ENCODE results near the gene NSD2.

Gene NSD2

GRCh38 chr4:1945124-1945895 lies 74.1 kb downstream of the NSD2 start:
- DNase-seq (ENCODE audit: low spot score) = no peak

DNA sequence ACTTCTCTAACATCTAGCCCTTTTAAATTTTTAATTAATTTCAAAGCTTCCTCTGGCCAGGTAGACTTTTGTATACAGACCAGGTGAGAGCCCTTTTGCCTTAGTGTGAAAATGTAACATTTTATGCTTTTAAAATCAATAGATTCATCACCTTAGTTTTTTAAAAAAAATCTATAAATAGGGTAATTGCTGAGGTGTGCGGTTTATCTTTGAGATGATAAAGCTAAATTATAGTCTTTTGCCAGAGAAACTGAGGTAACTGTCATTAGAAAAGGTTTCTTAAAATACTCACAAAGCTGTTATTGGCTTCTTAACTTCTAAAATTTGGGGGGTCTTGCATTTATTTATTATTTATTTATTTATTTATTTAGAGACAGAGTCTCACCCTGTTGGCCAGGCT lies 74.7 kb downstream of the NSD2 start:
- no peak for DNase-seq (ENCODE audit: low spot score)

GRCh38 chr4:1948232-1948631 lies 77.0 kb downstream of the NSD2 start:
- no peak for DNase-seq (ENCODE audit: low spot score)

DNA sequence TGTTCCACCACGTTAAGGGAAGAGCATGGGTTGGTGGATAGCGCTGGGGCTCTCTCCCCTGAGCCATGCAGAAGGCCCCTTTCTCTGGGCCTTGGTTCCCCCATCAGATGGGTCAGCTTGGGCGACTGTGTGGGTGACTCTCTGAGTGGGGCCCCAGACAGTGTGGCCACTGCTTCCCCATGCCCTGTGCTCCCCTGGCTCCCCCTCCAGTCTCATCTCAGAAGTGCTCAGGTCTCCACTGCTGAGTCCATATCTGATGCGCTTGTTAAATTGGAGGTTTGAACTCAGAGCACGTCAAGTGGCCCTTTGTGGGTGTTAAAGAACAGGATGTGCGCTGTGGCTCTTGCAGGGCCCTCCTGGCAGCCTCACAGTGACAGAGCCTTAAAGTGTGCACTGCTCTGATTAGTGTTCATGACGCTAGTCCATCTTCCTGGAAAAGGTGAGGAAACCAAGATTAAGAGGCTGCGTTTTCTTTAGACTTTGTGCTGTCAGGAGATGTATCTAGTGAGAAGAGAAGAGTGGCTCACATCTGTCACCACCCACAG lies 77.8 kb downstream of the NSD2 start:
- DNase-seq (ENCODE audit: low spot score) = no peak

DNA sequence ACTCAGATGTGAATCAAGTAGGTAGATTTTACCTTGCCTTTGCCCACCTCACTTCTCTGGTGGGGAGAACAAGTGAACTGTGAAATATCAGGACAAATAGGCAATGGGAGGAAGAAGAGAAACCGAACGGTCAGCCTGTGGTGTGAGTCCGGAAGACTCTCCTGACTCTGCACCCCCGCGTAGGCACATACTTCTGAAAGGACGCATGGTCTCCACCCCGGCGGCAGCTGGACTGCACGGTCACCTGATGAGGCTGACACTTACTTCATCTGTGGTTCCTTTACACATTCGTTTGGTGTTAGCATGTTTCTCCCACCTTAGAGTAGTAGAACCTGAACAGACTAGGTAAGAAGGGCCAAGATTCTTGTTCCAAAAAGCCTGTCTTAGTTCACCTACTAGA lies 79.2 kb downstream of the NSD2 start:
- no peak for DNase-seq (ENCODE audit: low spot score)

- no peak for DNase-seq (ENCODE audit: low spot score)
Observed at GRCh38 chr4:1952058-1952700, 81.0 kb downstream of the NSD2 start.

DNA sequence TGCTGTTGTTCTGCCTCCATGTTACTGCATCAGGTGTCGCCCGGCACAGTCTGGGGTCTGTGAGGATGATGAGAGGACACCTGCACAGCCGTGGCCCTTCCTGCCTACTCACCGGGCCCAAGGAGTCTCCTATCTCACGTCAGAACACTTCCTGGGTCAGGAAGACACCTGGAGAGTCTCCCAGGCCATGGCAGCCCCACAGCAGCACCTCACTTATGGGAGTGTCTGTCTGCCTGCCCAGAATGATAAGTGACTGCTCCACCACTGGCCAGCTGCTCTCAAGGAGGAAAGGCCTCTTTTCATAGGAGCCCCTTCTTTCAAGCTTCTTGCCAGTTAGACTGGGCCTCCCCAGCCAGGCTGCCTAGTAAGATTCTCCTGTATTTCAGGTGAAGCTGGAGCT lies 81.5 kb downstream of the NSD2 start:
- no peak for DNase-seq (ENCODE audit: low spot score)

DNA sequence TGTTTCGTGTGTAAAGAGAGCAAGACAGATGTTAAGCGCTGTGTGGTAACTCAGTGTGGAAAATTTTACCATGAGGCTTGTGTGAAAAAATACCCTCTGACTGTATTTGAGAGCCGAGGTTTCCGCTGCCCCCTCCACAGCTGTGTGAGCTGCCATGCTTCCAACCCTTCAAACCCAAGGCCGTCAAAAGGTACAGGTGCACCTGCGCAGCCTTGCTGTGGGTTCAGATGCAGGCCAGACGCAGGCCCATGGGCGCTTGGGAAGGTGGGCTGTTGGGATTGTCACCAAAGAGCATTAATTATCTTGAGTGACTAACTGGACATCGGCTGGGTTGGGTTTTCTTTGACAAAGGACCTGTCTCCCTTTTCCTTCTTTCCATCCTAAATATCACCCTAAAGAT lies 82.1 kb downstream of the NSD2 start:
- no peak for DNase-seq (ENCODE audit: low spot score)

DNA sequence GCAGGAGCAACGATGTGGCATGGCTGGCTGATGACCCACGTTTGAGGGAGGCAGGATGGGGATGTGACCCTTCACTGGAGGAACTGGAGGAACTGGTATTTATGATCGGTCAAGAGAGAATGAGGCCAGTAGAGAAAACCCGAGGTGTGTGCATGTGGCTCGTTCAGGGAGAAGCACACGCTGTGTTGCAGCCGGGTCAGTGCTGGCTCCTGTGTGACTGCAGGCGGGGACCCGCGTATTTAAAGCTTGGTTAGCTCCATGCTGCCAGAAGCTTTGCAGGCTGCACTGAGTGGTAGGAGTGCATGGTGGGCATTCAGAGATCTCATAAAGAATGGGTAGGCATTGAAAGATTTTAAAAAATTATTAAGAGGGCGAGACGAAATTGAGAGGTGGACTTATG lies 85.4 kb downstream of the NSD2 start:
- DNase-seq (ENCODE audit: low spot score) = no peak

DNA sequence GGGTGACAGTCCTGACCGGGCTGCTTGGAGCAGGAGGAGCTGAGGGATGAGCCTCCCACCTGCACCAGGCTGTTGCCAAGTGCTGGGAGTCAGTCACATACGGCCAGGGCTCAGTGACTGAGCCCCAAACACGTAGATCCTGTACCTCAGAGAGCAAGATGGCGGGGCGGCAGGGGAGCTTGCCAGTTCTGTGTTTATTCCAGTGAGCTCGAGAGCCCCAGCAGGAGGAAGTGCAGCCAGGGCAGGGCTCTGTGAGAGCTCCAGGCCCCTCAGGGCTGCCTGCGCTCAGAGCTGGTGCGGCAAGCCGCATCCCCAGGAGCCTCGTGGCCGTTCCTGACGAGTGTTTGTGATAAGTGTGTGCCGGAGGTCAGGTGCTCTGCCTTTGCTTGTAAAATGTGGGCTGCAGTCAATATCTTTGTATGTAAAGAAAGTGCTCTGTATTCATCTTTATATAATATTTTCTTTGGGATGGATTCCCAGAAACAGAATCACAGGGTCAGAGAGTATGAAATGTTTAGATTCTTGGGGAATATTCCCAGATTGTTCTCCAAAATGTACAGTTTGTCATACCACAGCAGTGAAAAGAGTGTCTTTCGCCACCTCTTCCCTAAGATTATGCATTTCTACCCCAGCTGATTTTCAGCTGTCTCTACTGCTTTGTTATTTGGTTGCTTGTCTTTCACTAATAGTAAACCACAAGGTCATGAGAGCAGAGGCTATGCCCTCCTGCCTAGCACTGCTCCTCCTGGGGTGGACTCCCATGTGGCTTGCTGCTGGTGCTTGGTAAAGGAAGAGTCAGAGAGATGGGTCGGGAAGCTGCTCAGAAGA lies 87.3 kb downstream of the NSD2 start:
- DNase-seq (ENCODE audit: low spot score) = no peak

GRCh38 chr4:1959104-1959384 lies 87.9 kb downstream of the NSD2 start:
- no peak for DNase-seq (ENCODE audit: low spot score)

- DNase-seq (ENCODE audit: low spot score) = no peak
Observed at GRCh38 chr4:1960170-1960825, 89.1 kb downstream of the NSD2 start.

- DNase-seq (ENCODE audit: low spot score) = no peak
Observed at GRCh38 chr4:1961038-1961437, 89.8 kb downstream of the NSD2 start.

GRCh38 chr4:1961563-1961962 lies 90.4 kb downstream of the NSD2 start:
- DNase-seq (ENCODE audit: low spot score) = no peak

DNA sequence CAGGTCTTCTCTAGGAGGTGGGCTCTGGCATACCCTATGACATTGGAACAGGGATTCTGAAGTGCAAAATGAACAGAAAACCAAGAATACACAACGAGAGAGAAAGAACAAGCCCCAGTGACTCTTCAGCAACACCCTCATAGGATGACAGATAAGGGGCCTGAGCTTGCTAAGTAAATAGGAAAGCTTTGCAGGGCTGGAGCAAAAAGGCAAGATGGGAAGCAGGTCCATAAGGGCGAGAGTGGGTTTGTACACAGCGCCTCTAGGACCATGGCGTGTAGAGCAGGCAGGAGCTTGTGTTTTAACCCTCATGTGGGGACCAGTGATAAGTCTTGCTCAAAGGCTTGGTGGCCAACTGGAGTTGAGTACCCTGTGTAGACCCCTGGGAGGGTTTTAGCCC lies 91.8 kb downstream of the NSD2 start:
- DNase-seq (ENCODE audit: low spot score) = no peak

- DNase-seq (ENCODE audit: low spot score) = no peak
Observed at GRCh38 chr4:1964443-1964842, 93.2 kb downstream of the NSD2 start.

DNA sequence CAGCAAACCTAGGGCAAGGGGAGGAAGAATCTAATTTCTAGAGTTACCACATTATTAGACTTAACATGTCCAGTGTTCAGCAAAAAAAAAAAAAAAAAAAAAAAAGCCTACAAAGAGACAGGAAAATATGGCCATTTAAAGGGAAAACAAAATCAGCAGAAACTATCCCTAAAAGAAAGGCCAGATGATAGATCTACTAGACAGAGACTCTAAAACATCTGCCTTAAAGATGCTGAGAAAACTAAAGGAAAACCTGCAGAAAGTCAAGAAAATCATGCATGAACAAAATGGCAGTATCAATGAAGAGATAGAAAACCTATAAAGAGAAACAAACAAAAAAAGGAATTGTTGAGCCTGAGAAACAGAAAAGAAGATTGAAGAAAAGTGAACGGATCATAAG lies 93.8 kb downstream of the NSD2 start:
- DNase-seq (ENCODE audit: low spot score) = no peak

DNA sequence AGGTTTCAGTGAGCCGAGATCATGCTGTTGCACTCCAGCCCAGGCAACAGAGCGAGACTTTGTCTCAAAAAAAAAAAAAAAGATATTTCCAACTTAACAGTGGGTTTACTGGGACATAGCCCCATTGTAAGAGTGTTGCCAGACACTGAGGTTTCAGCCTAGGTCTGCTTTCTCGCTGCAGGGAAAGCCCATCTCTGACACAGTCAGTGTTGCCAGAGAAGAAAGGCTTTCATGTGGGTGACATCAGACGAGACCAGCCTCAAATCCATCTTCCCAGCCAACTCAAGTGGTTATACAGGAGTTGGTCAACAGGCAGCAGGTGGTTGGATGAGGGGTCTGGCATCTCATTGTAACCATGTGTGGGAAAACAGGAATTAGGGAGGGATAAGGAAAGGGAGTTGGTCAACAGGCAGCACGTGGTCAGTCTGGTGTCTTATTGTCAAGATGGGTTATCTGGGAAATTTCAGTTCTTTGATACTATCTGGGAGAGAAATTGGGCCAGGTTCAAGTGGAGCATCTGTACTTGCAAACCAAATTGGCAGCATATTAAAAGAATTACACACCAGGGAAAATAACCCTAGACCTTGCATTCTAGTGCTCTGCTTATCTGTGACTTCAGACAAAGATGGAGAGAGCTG lies 96.4 kb downstream of the NSD2 start:
- DNase-seq (ENCODE audit: low spot score) = no peak

DNA sequence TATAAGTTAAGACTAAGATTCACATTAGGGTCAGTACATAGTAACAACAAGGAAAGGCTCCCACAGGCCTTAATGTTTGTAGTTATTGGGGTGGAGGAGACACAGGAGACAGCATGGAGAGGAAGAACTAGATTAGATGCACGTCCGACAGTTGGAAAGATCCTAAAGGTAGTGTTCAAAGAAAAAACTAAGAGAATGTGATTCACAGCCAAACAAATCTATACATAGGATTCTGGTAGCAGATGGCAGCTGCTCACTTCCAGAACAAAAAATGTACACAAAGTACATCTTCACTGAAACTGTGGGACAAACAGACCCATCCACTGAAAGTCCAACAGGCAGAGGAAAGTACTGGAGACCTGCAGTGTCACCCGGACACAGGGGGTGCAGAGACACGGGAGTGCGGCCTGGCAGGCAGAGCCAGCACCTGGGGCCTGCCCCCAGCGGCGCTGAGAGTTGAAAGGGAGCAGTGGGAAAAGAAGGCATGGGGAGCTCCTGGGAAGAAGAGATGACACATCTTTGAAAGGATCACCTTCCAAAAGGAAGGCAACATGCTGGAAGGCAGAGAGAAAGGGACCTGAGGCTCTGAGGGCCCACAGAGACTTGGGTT lies 97.6 kb downstream of the NSD2 start:
- no peak for DNase-seq (ENCODE audit: low spot score)

DNA sequence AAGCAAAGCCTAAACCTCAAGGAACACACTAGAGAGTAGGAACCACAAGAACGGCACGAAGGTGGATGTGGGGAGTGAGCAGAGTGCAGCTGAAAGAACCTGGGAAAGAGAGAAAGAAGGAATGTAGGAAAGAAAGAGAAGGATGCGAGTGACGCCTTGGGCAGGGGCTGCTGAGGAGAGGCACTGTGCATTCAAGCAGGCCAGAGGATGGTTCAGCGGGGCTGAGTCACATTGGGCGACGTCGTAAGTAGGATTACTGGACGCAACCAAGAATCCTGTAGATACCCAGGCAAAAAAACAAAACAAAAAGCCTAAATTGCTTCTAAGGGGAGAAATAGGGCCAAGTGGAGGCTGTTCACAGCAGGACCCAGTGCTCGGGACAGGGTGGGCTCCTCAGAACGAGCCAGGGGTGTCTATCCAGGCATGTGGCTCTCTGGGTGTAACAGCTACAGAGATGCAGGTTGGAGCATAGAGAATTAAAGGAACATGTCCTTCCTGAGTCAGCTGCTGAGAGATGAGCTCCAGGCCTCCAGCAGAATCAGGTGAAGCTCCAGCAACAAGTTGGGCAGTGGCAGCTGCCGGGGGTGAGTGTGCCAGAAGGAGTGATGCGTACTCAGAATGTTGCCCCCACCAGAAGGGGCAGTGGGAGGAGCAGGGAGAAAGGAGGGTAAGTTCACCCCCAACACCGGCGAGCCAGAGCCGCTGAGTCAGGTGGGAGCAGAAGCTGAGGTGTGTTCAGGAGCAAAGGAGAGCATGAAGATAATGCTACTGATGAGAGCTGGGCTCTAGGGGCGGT lies 98.9 kb downstream of the NSD2 start:
- no peak for DNase-seq (ENCODE audit: low spot score)

DNA sequence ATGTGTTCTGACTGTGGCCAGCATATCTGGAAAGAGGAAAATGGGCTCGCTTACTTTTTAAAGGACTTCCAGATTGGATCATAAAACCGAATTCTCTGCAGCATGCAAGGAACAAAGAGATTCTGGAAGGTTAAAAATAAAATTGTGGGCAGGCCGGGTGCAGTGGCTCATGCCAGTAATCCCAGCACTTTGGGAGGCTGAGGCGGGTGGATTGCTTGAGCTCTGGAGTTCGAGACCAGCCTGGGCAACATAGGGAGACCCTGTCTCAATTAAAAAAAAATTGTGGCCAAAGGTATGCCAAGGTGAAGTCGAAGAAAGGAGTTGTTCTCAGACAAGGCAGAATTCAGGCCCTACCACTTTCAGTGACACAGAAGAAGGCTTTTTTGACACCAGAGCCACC lies 99.7 kb downstream of the NSD2 start:
- DNase-seq (ENCODE audit: low spot score) = no peak

Data from hematopoietic multipotent progenitor cell treated with erythropoietin and hydrocortisone succinate and interleukin-3 and kit ligand, for 17 days (in vitro differentiated cells).